Tibial nerve (tissue), 4 donors: Measurements from ENCODE around the gene PAPOLB. TPM values are rescaled to one million over a fixed set of nuclear protein-coding genes. Genes with fewer than 3 reads are reported as not detected.

Experiments used
- DNase-seq, 2 donors: peaks; one replicate each; pipeline ENCODE4 v3.0.0-alpha.2; 2019; ENCODE audit warnings: low spot score in 2 of 2
- H3K27ac ChIP-seq, 4 donors: fragments of 200-600 bp; sonication (generic) in 3 of 4; one replicate each; pipeline ENCODE4 v1.5.1; 2017 to 2019; ENCODE audit warnings: mild to moderate bottlenecking in 1 of 4
- H3K27me3 ChIP-seq, 2 donors: fragments of 200-600 bp; sonication (generic) in 1 of 2; one replicate each; pipeline versions ENCODE4 v1.5.1 to v1.6.0; 2017 to 2019
- H3K36me3 ChIP-seq, 3 donors: fragments of 200-600 bp; sonication (generic); one replicate each; pipeline ENCODE4 v1.5.1; 2018 to 2019
- H3K4me1 ChIP-seq, 4 donors: fragments of 200-600 bp; sonication (generic) in 3 of 4; one replicate each; pipeline ENCODE4 v1.5.1; 2017 to 2019
- H3K4me3 ChIP-seq, 4 donors: fragments of 200-600 bp; sonication (generic) in 3 of 4; one replicate each; pipeline ENCODE4 v1.5.1; 2017 to 2019; ENCODE audit warnings: mild to moderate bottlenecking in 1 of 4, moderate library complexity in 1 of 4
- H3K9me3 ChIP-seq, 4 donors: fragments of 200-600 bp; sonication (generic) in 3 of 4; one replicate each; pipeline ENCODE4 v1.5.1; 2017 to 2019
- EP300 ChIP-seq, 2 donors: sonication (generic); formaldehyde crosslinking; IDR thresholded peaks; one replicate each; pipeline ENCODE4 v1.6.1; 2017; ENCODE audit warnings: antibody characterized with exemption in 2 of 2, mild to moderate bottlenecking in 1 of 2
- POLR2A ChIP-seq, 2 donors: fragments of 450-650 bp; IDR thresholded peaks; one replicate each; pipeline ENCODE4 v1.6.1; 2017; ENCODE audit warnings: antibody characterized with exemption in 2 of 2, mild to moderate bottlenecking in 2 of 2, moderate library complexity in 2 of 2
- WGBS, 2 donors: methylation state at CpG; one replicate each; pipeline ENCODE4 v1.1.5; 2018; 5-methylcytosine and 5-hydroxymethylcytosine counted together
- total RNA-seq, 4 donors: library from RNA; depleted of rRNA; stranded (reverse); fragments of >200 nt; gene quantifications; one replicate each; pipeline ENCODE4 v1.1.0, GENCODE V29; 2016
- TF ChIP-seq, protein P1 (sequence below), 5 experiments: fragments of 200-600 bp in 3 of 5; fragments of 450-650 bp in 2 of 5; sonication (generic) in 3 of 5; IDR thresholded peaks; one replicate each; pipeline ENCODE4 v1.5.1; 2016 to 2019; ENCODE audit warnings: antibody characterized with exemption in 5 of 5, mild to moderate bottlenecking in 3 of 5, moderate library complexity in 2 of 5

The PAPOLB gene
- total RNA-seq, 4 donors from 2014 or later: 1.4 to 2.4 (median 1.8) TPM

GRCh38 chr7:4871930-4872675 lies 10.3 kb upstream of the PAPOLB start:
- WGBS, 2 donors: 63 to 75% methylated on average over 19 of the region's 19 CpGs
- TF ChIP-seq, protein P1, sequence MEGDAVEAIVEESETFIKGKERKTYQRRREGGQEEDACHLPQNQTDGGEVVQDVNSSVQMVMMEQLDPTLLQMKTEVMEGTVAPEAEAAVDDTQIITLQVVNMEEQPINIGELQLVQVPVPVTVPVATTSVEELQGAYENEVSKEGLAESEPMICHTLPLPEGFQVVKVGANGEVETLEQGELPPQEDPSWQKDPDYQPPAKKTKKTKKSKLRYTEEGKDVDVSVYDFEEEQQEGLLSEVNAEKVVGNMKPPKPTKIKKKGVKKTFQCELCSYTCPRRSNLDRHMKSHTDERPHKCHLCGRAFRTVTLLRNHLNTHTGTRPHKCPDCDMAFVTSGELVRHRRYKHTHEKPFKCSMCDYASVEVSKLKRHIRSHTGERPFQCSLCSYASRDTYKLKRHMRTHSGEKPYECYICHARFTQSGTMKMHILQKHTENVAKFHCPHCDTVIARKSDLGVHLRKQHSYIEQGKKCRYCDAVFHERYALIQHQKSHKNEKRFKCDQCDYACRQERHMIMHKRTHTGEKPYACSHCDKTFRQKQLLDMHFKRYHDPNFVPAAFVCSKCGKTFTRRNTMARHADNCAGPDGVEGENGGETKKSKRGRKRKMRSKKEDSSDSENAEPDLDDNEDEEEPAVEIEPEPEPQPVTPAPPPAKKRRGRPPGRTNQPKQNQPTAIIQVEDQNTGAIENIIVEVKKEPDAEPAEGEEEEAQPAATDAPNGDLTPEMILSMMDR (IDR thresholded peaks at IDR 0.05): no peak
- no peak for TF ChIP-seq POLR2A (IDR thresholded peaks at IDR 0.05)
- TF ChIP-seq EP300 (IDR thresholded peaks at IDR 0.05): no peak
- Histone ChIP-seq H3K27ac (no peak overlapping the region), H3K4me3 (no peak overlapping the region), H3K27me3 (no peaks in the 10 kb centered on the region), H3K9me3 (peaks cover 0 to 16% (median 3%) of the 10 kb centered on the region in 4 donors), H3K4me1 (peaks cover 0 to 6% (median 0%) of the 10 kb centered on the region in 4 donors), H3K36me3 (peaks cover 0 to 72% (median 0%) of the 10 kb centered on the region in 3 donors)
- DNase-seq: no peak

GRCh38 chr7:4871056-4871680 lies 9.3 kb upstream of the PAPOLB start:
- Histone ChIP-seq H3K4me3 (no peak overlapping the region), H3K9me3 (peaks cover 0 to 16% (median 3%) of the 10 kb centered on the region in 4 donors), H3K36me3 (peaks cover 0 to 63% (median 0%) of the 10 kb centered on the region in 3 donors), H3K27ac (no peak overlapping the region), H3K27me3 (no peaks in the 10 kb centered on the region), H3K4me1 (peaks cover 0 to 7% (median 2%) of the 10 kb centered on the region in 4 donors)
- TF ChIP-seq POLR2A (IDR thresholded peaks at IDR 0.05): no peak
- TF ChIP-seq, protein P1 (IDR thresholded peaks at IDR 0.05): no peak
- DNase-seq: no peak
- 78 to 83% methylated on average over 23 of the region's 23 CpGs for WGBS, 2 donors

DNA sequence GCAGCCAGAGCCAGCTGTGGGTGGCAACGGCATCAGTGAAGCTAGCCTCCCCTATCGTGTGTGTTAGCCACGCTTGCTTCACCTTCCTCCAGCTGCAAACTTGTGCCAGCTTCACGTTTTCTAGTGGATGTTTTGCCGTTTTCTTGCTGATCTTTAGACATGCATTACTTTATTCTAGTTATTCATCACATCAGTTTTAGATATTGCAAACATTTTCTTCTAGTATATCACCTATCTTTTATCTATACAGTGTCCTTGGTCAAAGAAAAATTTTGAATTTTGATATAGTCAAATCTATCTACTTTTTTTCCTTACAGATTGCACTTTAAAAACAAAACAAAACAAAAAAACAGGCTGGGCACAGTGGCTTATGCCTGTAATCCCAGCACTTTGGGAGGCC lies 6.7 kb upstream of the PAPOLB start:
- no peak overlapping the region for H3K27ac ChIP-seq
- 93 to 96% methylated on average over 5 of the region's 5 CpGs for WGBS, 2 donors

GRCh38 chr7:4866528-4867496 lies 5.0 kb upstream of the PAPOLB start:
- peak in 1 of 2 donors; percentile 46 for DNase-seq
- H3K27me3 ChIP-seq: no peaks in the 10 kb centered on the region
- H3K4me1 ChIP-seq: peaks cover 0 to 11% (median 2%) of the 10 kb centered on the region in 4 donors
- H3K27ac ChIP-seq: no peak overlapping the region
- H3K36me3 ChIP-seq: peaks cover 0 to 26% (median 0%) of the 10 kb centered on the region in 3 donors
- 65 to 66% methylated on average over 9 of the region's 9 CpGs for WGBS, 2 donors
- TF ChIP-seq EP300 (IDR thresholded peaks at IDR 0.05): no peak
- no peak for TF ChIP-seq POLR2A (IDR thresholded peaks at IDR 0.05)
- TF ChIP-seq, protein P1 (IDR thresholded peaks at IDR 0.05): no peak
- no peak overlapping the region for H3K4me3 ChIP-seq
- H3K9me3 ChIP-seq: peaks cover 0 to 21% (median 3%) of the 10 kb centered on the region in 4 donors

More for the DNA sequence above, 6.7 kb upstream of the PAPOLB start:
- Histone ChIP-seq H3K4me3 (no peak overlapping the region), H3K27me3 (no peaks in the 10 kb centered on the region), H3K9me3 (peaks cover 0 to 16% (median 3%) of the 10 kb centered on the region in 4 donors), H3K36me3 (peaks cover 0 to 40% (median 0%) of the 10 kb centered on the region in 3 donors), H3K4me1 (peaks cover 0 to 7% (median 2%) of the 10 kb centered on the region in 4 donors)
- DNase-seq: no peak
- TF ChIP-seq, protein P1 (IDR thresholded peaks at IDR 0.05): no peak
- TF ChIP-seq EP300 (IDR thresholded peaks at IDR 0.05) (no peak), POLR2A (IDR thresholded peaks at IDR 0.05) (no peak)
